HG02840 (cell line): ENCODE results near the gene EXPH5.
A peak's percentile ranks its signal among the peaks of the same experiment; 100 is the strongest.

Experiments used
- ATAC-seq: cut with Tn5 transposase; IDR thresholded peaks from one replicate; pipeline ENCODE4 v1.9.1; 2021; ENCODE audit warnings: mild to moderate bottlenecking, moderate library complexity, moderate number of reproducible peaks; ENCODE audit not compliant: unreplicated experiment, low FRiP score

EXPH5 gene

GRCh38 chr11:108568195-108568858 is 25.2 kb downstream of the EXPH5 start:
- no peak for ATAC-seq

GRCh38 chr11:108565653-108566052 is 27.9 kb downstream of the EXPH5 start:
- no peak for ATAC-seq

- no peak for ATAC-seq
Observed at GRCh38 chr11:108562746-108563581, 30.6 kb downstream of the EXPH5 start.

GRCh38 chr11:108561535-108561991 is 32.0 kb downstream of the EXPH5 start:
- ATAC-seq: no peak

- no peak for ATAC-seq
Observed at GRCh38 chr11:108559904-108560303, 33.7 kb downstream of the EXPH5 start.

GRCh38 chr11:108559340-108559739 is 34.2 kb downstream of the EXPH5 start:
- no peak for ATAC-seq

GRCh38 chr11:108558222-108558621 is 35.3 kb downstream of the EXPH5 start:
- ATAC-seq: peak; percentile 80

GRCh38 chr11:108556019-108556418 is 37.5 kb downstream of the EXPH5 start:
- ATAC-seq: no peak

- no peak for ATAC-seq
Observed at GRCh38 chr11:108551651-108552462, 41.7 kb downstream of the EXPH5 start.

- ATAC-seq: no peak
Observed at GRCh38 chr11:108549319-108549885, 44.2 kb downstream of the EXPH5 start.

GRCh38 chr11:108545909-108546501 is 47.6 kb downstream of the EXPH5 start:
- no peak for ATAC-seq

GRCh38 chr11:108543316-108543964 is 50.1 kb downstream of the EXPH5 start:
- ATAC-seq: no peak

- no peak for ATAC-seq
Observed at GRCh38 chr11:108541531-108541930, 52.0 kb downstream of the EXPH5 start.

- ATAC-seq: no peak
Observed at GRCh38 chr11:108538502-108538901, 55.1 kb downstream of the EXPH5 start.

GRCh38 chr11:108538022-108538424 is 55.5 kb downstream of the EXPH5 start:
- ATAC-seq: no peak

GRCh38 chr11:108536783-108537182 is 56.8 kb downstream of the EXPH5 start:
- no peak for ATAC-seq

- no peak for ATAC-seq
Observed at GRCh38 chr11:108535384-108535955, 58.1 kb downstream of the EXPH5 start.

GRCh38 chr11:108534274-108534882 is 59.2 kb downstream of the EXPH5 start:
- no peak for ATAC-seq

- no peak for ATAC-seq
Observed at GRCh38 chr11:108530426-108530825, 63.1 kb downstream of the EXPH5 start.
